ENCODE data around the gene ARSD. TPM values are rescaled to one million over a fixed set of nuclear protein-coding genes. Genes with fewer than 3 reads are reported as not detected.
"Not testable (repeated sequence)": the region's sequence is repeated elsewhere in the genome, so short reads cannot be mapped to it uniquely, and the experiment has no call there.

The ARSD gene
- total RNA-seq, 2 experiments from 2014 or later: 0.44 to 1.2 TPM

DNA sequence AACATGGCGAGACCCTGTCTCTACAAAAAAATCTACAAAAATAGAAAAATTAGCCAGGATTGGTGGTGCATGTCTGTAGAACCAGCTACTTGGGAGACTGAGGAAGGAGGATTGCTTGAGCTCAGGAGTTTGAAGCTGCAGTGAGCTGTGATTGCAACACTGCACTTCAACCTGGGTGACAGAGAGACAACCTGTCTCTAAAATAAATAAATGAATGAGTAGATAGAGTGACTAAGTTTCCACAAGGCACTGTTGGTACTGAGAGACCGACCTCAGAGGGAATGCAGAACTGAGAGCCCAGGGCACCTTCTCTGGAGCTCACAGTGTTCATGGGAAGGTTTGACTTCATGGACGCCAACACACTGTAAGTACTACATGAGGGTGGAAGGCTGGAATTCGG, 26.7 kb upstream of the ARSD start:
- H3K9me3 ChIP-seq (ENCODE audit: control insufficient read depth in 1 of 2, insufficient read depth in 1 of 2, low read length in 2 of 2): no peaks in the 10 kb centered on the region
- no peaks in the 10 kb centered on the region for H3K36me3 ChIP-seq (ENCODE audit: insufficient read depth, low read length)
- no peaks in the 10 kb centered on the region for H3K9me3 Mint-ChIP-seq
- no peak overlapping the region for H3K27ac Mint-ChIP-seq
- ChIA-PET POLR2A (no interaction called here), CTCF (no interaction called here)
- H3K4me1 Mint-ChIP-seq (ENCODE audit: low read depth): no peaks in the 10 kb centered on the region
- H3K4me1 ChIP-seq (ENCODE audit: insufficient read depth, low read length): no peaks in the 10 kb centered on the region
- no peak overlapping the region for H3K27ac ChIP-seq (ENCODE audit: low read depth in 1 of 2, low read length in 2 of 2)
- H3K27me3 Mint-ChIP-seq: peaks cover 11% of the 10 kb centered on the region
- H3K4me3 Mint-ChIP-seq: no peak overlapping the region
- ATAC-seq (ENCODE audit: poor library complexity): no peak
- TF ChIP-seq, protein P1, sequence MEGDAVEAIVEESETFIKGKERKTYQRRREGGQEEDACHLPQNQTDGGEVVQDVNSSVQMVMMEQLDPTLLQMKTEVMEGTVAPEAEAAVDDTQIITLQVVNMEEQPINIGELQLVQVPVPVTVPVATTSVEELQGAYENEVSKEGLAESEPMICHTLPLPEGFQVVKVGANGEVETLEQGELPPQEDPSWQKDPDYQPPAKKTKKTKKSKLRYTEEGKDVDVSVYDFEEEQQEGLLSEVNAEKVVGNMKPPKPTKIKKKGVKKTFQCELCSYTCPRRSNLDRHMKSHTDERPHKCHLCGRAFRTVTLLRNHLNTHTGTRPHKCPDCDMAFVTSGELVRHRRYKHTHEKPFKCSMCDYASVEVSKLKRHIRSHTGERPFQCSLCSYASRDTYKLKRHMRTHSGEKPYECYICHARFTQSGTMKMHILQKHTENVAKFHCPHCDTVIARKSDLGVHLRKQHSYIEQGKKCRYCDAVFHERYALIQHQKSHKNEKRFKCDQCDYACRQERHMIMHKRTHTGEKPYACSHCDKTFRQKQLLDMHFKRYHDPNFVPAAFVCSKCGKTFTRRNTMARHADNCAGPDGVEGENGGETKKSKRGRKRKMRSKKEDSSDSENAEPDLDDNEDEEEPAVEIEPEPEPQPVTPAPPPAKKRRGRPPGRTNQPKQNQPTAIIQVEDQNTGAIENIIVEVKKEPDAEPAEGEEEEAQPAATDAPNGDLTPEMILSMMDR (IDR thresholded peaks at IDR 0.05): no peak
- DNase-seq: no peak
- H3K27me3 ChIP-seq (ENCODE audit: control insufficient read depth in 1 of 2, insufficient read depth in 2 of 2, low read length in 2 of 2): no peaks in the 10 kb centered on the region
- intact Hi-C loops (cut with DNase I, micrococcal nuclease): no loop called here
- H3K36me3 Mint-ChIP-seq (ENCODE audit: low read depth): no peaks in the 10 kb centered on the region
- H3K4me3 ChIP-seq (ENCODE audit: low read length): no peak overlapping the region

DNA sequence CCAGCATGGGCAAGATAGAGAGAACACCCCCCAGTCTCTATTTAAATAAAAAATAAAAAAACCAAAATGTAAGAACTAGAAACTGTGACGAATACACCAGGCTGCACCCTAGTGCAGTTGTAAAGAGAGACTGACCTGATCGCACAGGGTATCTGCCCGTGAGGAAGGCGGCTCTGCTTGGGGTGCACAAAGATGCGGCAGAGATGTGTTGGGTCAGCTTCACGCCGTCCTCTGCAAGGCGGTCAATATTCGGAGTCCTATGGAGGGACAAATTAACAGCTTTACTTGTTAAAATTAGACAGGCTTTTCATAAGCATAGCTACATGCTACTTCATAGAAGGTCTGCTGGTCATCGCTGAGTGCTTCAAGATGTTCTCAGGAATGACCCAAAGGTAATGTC, 26.1 kb upstream of the ARSD start:
- ChIA-PET POLR2A (no interaction called here), CTCF (no interaction called here)
- Mint-ChIP-seq H3K4me3 (no peak overlapping the region), H3K27me3 (peaks cover 8% of the 10 kb centered on the region), H3K27ac (no peak overlapping the region), H3K4me1 (ENCODE audit: low read depth) (no peaks in the 10 kb centered on the region), H3K36me3 (ENCODE audit: low read depth) (no peaks in the 10 kb centered on the region), H3K9me3 (no peaks in the 10 kb centered on the region)
- H3K36me3 ChIP-seq (ENCODE audit: insufficient read depth, low read length): no peaks in the 10 kb centered on the region
- H3K9me3 ChIP-seq (ENCODE audit: control insufficient read depth in 1 of 2, insufficient read depth in 1 of 2, low read length in 2 of 2): no peaks in the 10 kb centered on the region
- DNase-seq (no peak), ATAC-seq (ENCODE audit: poor library complexity) (no peak)
- intact Hi-C loops (cut with DNase I, micrococcal nuclease): no loop called here
- H3K27ac ChIP-seq (ENCODE audit: low read depth in 1 of 2, low read length in 2 of 2): no peak overlapping the region
- H3K27me3 ChIP-seq (ENCODE audit: control insufficient read depth in 1 of 2, insufficient read depth in 2 of 2, low read length in 2 of 2): no peaks in the 10 kb centered on the region
- TF ChIP-seq, protein P1 (IDR thresholded peaks at IDR 0.05): no peak
- no peak overlapping the region for H3K4me3 ChIP-seq (ENCODE audit: low read length)
- no peaks in the 10 kb centered on the region for H3K4me1 ChIP-seq (ENCODE audit: insufficient read depth, low read length)

DNA sequence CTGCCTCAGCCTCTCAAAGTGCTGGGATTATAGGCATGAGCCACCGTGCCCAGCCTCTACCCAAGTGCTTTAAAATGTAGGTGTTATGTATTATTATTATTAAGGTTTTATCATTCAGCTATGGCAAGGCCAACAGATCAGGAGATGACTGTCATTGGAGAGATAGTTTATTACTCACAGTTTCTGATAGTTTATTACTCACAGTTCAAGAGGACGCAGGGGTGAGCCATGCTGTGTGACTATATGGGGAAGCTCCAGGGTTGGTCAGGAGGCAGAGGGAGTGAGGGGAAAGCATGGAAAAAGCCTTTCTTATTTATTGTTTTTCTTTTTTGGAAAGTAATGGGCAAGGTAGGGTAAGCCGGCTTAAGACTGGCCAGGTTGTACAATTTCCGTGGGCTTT, 25.4 kb upstream of the ARSD start:
- TF ChIP-seq, protein P1 (IDR thresholded peaks at IDR 0.05): no peak
- ChIA-PET CTCF (no interaction called here), POLR2A (no interaction called here)
- DNase-seq (no peak), ATAC-seq (ENCODE audit: poor library complexity) (no peak)
- Histone ChIP-seq H3K36me3 (ENCODE audit: insufficient read depth, low read length) (no peaks in the 10 kb centered on the region), H3K4me1 (ENCODE audit: insufficient read depth, low read length) (no peaks in the 10 kb centered on the region), H3K9me3 (ENCODE audit: control insufficient read depth in 1 of 2, insufficient read depth in 1 of 2, low read length in 2 of 2) (no peaks in the 10 kb centered on the region), H3K27me3 (ENCODE audit: control insufficient read depth in 1 of 2, insufficient read depth in 2 of 2, low read length in 2 of 2) (no peaks in the 10 kb centered on the region), H3K4me3 (ENCODE audit: low read length) (no peak overlapping the region), H3K27ac (ENCODE audit: low read depth in 1 of 2, low read length in 2 of 2) (no peak overlapping the region)
- Mint-ChIP-seq H3K36me3 (ENCODE audit: low read depth) (no peaks in the 10 kb centered on the region), H3K27me3 (peaks cover 8% of the 10 kb centered on the region), H3K4me1 (ENCODE audit: low read depth) (no peaks in the 10 kb centered on the region), H3K9me3 (no peaks in the 10 kb centered on the region), H3K27ac (no peak overlapping the region), H3K4me3 (no peak overlapping the region)
- intact Hi-C loops (cut with DNase I, micrococcal nuclease): no loop called here

DNA sequence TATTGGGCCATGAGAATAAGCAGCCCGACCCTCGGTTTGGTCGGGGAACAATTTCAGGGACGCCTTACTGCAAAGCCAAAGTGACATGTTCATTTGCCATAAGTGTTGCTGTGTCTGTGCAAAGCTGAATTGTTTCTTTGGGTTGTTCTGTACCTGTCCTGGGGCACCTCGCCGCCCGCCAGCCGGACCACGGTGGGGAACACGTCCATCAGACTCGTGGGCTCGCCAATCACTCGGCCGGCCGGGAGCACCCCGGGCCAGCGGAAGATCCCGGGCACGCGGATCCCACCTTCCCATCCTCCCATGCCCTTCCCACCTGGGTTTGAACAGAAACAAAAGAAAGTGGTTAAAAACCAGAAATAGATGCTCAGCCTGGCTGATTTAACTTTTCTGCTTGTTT, 8.8 kb upstream of the ARSD start:
- H3K36me3 Mint-ChIP-seq (ENCODE audit: low read depth); H3K4me1 Mint-ChIP-seq (ENCODE audit: low read depth); H3K9me3 ChIP-seq (ENCODE audit: control insufficient read depth in 1 of 2, insufficient read depth in 1 of 2, low read length in 2 of 2); H3K4me1 ChIP-seq (ENCODE audit: insufficient read depth, low read length); intact Hi-C loops (cut with DNase I, micrococcal nuclease); H3K27ac Mint-ChIP-seq; H3K27me3 ChIP-seq (ENCODE audit: control insufficient read depth in 1 of 2, insufficient read depth in 2 of 2, low read length in 2 of 2); CTCF ChIA-PET; ATAC-seq (ENCODE audit: poor library complexity); H3K4me3 ChIP-seq (ENCODE audit: low read length); POLR2A ChIA-PET; H3K9me3 Mint-ChIP-seq; H3K36me3 ChIP-seq (ENCODE audit: insufficient read depth, low read length); H3K27me3 Mint-ChIP-seq; H3K27ac ChIP-seq (ENCODE audit: low read depth in 1 of 2, low read length in 2 of 2); H3K4me3 Mint-ChIP-seq; DNase-seq: not testable (repeated sequence)

Measured in CD4-positive, alpha-beta T cell (primary cell).